HL-60 (cell line): Measurements from ENCODE around the gene NTF3.

ENCODE experiments used
- DNase-seq, 2 experiments: peaks; one replicate each; pipeline ENCODE4 v3.0.0-alpha.2; 2010 to 2020; ENCODE audit warnings: low read depth in 1 of 2, low spot score in 1 of 2
- H3K27ac ChIP-seq: fragments of 250-450 bp; sonication (Bioruptor Pico); replicated peaks from 2 replicates; pipeline ENCODE4 v1.5.1; 2020; ENCODE audit warnings: mild to moderate bottlenecking, moderate library complexity
- H3K27me3 ChIP-seq: fragments of 250-450 bp; sonication (Bioruptor Pico); 2 replicates; pipeline ENCODE4 v1.5.1; 2021; ENCODE audit warnings: mild to moderate bottlenecking, moderate library complexity; ENCODE audit not compliant: insufficient read depth, poor library complexity, severe bottlenecking
- H3K4me3 ChIP-seq: replicated peaks from 2 replicates; pipeline ENCODE4 v1.5.1; 2011; ENCODE audit warnings: mild to moderate bottlenecking, control low read depth, low read length; ENCODE audit not compliant: insufficient read depth
- GABPA ChIP-seq: IDR thresholded peaks from 2 replicates; pipeline ENCODE4 v1.6.1; 2012; ENCODE audit warnings: low read depth
- POLR2AphosphoS5 ChIP-seq: IDR thresholded peaks from 2 replicates; pipeline ENCODE4 v1.6.1; 2012; ENCODE audit warnings: low read depth
- SPI1 ChIP-seq: IDR thresholded peaks from 2 replicates; pipeline ENCODE4 v1.6.1; 2012; ENCODE audit warnings: low read depth, mild to moderate bottlenecking, borderline replicate concordance
- TF ChIP-seq, protein P1 (sequence below): IDR thresholded peaks from 2 replicates; pipeline ENCODE4 v1.6.1; 2012; ENCODE audit warnings: low read depth; ENCODE audit not compliant: insufficient replicate concordance
- TF ChIP-seq, protein P2 (sequence below): IDR thresholded peaks from one replicate; pipeline ENCODE4 v1.5.1; 2011; ENCODE audit warnings: low read length, control low read depth, inconsistent platforms; ENCODE audit not compliant: insufficient read depth

The NTF3 gene

DNA sequence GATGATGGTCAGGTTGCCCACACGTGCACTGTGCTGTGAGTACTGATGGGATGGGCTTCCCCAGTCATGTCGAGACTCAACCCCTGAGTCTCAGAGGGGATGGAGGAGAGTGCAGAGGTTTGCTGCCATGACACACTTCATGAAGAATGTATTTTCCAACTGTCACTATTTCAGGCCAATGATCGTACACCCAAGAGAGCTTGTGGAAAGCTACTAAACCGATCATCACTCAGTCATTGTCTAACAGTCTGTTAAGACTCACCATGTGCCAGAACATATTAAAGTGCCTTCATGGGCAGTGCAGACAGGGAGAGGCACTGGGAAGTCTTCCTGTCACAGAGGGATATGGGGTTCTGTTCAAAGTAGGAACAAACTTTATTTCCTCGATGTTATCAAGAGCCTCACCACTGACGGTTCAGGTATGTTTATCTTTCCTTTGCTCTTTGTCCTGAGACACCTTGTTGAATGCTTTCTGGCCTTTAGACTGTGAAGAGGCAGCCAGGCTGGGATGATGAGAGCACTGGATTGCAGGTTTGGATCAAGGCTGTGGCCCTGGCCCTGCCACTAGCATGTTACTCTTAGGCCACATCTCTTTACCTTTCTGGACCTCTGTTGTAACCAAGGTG is 41.6 kb upstream of the NTF3 start:
- DNase-seq, result no peak
- no peak overlapping the region for H3K4me3 ChIP-seq
- H3K27ac ChIP-seq, result no peak overlapping the region
- TF ChIP-seq, protein P1, sequence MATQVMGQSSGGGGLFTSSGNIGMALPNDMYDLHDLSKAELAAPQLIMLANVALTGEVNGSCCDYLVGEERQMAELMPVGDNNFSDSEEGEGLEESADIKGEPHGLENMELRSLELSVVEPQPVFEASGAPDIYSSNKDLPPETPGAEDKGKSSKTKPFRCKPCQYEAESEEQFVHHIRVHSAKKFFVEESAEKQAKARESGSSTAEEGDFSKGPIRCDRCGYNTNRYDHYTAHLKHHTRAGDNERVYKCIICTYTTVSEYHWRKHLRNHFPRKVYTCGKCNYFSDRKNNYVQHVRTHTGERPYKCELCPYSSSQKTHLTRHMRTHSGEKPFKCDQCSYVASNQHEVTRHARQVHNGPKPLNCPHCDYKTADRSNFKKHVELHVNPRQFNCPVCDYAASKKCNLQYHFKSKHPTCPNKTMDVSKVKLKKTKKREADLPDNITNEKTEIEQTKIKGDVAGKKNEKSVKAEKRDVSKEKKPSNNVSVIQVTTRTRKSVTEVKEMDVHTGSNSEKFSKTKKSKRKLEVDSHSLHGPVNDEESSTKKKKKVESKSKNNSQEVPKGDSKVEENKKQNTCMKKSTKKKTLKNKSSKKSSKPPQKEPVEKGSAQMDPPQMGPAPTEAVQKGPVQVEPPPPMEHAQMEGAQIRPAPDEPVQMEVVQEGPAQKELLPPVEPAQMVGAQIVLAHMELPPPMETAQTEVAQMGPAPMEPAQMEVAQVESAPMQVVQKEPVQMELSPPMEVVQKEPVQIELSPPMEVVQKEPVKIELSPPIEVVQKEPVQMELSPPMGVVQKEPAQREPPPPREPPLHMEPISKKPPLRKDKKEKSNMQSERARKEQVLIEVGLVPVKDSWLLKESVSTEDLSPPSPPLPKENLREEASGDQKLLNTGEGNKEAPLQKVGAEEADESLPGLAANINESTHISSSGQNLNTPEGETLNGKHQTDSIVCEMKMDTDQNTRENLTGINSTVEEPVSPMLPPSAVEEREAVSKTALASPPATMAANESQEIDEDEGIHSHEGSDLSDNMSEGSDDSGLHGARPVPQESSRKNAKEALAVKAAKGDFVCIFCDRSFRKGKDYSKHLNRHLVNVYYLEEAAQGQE, result no peak
- TF ChIP-seq SPI1 (no peak), POLR2AphosphoS5 (no peak), GABPA (no peak)
- TF ChIP-seq, protein P2, sequence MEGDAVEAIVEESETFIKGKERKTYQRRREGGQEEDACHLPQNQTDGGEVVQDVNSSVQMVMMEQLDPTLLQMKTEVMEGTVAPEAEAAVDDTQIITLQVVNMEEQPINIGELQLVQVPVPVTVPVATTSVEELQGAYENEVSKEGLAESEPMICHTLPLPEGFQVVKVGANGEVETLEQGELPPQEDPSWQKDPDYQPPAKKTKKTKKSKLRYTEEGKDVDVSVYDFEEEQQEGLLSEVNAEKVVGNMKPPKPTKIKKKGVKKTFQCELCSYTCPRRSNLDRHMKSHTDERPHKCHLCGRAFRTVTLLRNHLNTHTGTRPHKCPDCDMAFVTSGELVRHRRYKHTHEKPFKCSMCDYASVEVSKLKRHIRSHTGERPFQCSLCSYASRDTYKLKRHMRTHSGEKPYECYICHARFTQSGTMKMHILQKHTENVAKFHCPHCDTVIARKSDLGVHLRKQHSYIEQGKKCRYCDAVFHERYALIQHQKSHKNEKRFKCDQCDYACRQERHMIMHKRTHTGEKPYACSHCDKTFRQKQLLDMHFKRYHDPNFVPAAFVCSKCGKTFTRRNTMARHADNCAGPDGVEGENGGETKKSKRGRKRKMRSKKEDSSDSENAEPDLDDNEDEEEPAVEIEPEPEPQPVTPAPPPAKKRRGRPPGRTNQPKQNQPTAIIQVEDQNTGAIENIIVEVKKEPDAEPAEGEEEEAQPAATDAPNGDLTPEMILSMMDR, result no peak
- no peaks in the 10 kb centered on the region for H3K27me3 ChIP-seq

DNA sequence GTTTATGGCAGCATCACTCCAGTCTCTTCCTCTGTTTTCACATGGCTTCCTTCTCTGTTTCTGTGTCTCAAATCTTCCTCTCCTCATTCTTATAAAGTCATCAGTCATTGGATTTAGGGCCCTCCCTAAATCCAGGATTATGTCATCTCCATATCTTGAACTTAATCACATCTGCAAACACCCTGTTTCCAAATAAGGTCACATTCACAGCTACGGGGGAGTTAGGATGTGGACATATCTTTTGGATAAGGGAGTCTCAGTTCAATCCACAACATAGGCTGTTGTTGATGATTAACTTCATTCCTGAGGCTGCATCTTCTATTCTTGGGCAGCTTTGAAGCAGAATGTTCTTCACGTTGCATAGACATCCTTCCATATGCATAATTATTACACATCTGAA is 40.3 kb upstream of the NTF3 start:
- TF ChIP-seq, protein P1, result no peak
- no peak for TF ChIP-seq POLR2AphosphoS5
- no peak for TF ChIP-seq SPI1
- TF ChIP-seq, protein P2, result no peak
- no peak for TF ChIP-seq GABPA
- H3K4me3 ChIP-seq, result no peak overlapping the region
- H3K27me3 ChIP-seq, result no peaks in the 10 kb centered on the region
- no peak overlapping the region for H3K27ac ChIP-seq
- no peak for DNase-seq

- no peak for DNase-seq
- H3K27ac ChIP-seq, result no peak overlapping the region
- no peaks in the 10 kb centered on the region for H3K27me3 ChIP-seq
- TF ChIP-seq, protein P2, result no peak
- TF ChIP-seq, protein P1, result no peak
- no peak for TF ChIP-seq GABPA
- no peak for TF ChIP-seq POLR2AphosphoS5
- no peak for TF ChIP-seq SPI1
- H3K4me3 ChIP-seq, result no peak overlapping the region
Measured at GRCh38 chr12:5392961-5393360, 38.9 kb upstream of the NTF3 start.
